DND-41 (cell line): ENCODE results near the gene TCF12.

Experiments
- ATAC-seq: fragments of 200-7000 bp; cut with Tn5 transposase; 3 replicates; pipeline ENCODE4 v1.9.1; 2021; ENCODE audit warnings: low read depth; ENCODE audit not compliant: insufficient read depth
- DNase-seq: peaks from one replicate; pipeline ENCODE4 v3.0.0-alpha.2; 2020
- H2AFZ ChIP-seq: 2 replicates; pipeline ENCODE4 v1.6.0; 2012; ENCODE audit warnings: low read depth, low read length
- H3K27ac ChIP-seq: 2 replicates; pipeline ENCODE4 v1.5.1; 2012; ENCODE audit warnings: low read length, inconsistent platforms
- H3K27me3 ChIP-seq: fragments of 200-600 bp; sonication (generic); 2 replicates; pipeline ENCODE4 v1.6.0; 2012; ENCODE audit warnings: low read length, mild to moderate bottlenecking, inconsistent platforms; ENCODE audit not compliant: insufficient read depth, poor library complexity
- H3K36me3 ChIP-seq: 2 replicates; pipeline ENCODE4 v1.5.1; 2012; ENCODE audit warnings: low read length, inconsistent platforms; ENCODE audit not compliant: insufficient read depth
- H3K4me1 ChIP-seq: 2 replicates; pipeline ENCODE4 v1.5.1; 2012; ENCODE audit warnings: mild to moderate bottlenecking, low read length; ENCODE audit not compliant: insufficient read depth
- H3K4me2 ChIP-seq: 2 replicates; pipeline ENCODE4 v1.6.0; 2012; ENCODE audit warnings: mild to moderate bottlenecking, moderate library complexity, low read length, inconsistent platforms; ENCODE audit not compliant: insufficient read depth
- H3K4me3 ChIP-seq, 2 experiments: fragments of 200-600 bp in 1 of 2; shearing (Covaris generic) in 1 of 2; 2 replicates each; pipeline ENCODE4 v1.5.1; 2012 to 2016; ENCODE audit warnings: inconsistent platforms in 2 of 2, low read length in 2 of 2, mild to moderate bottlenecking in 2 of 2, low read depth in 1 of 2, moderate library complexity in 1 of 2
- H3K79me2 ChIP-seq: 2 replicates; pipeline ENCODE4 v1.6.0; 2012; ENCODE audit warnings: low read length, inconsistent platforms; ENCODE audit not compliant: insufficient read depth
- H3K9ac ChIP-seq: 2 replicates; pipeline ENCODE4 v1.6.0; 2012; ENCODE audit warnings: low read depth, mild to moderate bottlenecking, inconsistent platforms, low read length, moderate library complexity
- H3K9me3 ChIP-seq: 2 replicates; pipeline ENCODE4 v1.5.1; 2012; ENCODE audit warnings: low read length, moderate library complexity, mild to moderate bottlenecking, inconsistent platforms; ENCODE audit not compliant: insufficient read depth, severe bottlenecking
- H4K20me1 ChIP-seq: 2 replicates; pipeline ENCODE4 v1.6.0; 2012; ENCODE audit warnings: low read length; ENCODE audit not compliant: insufficient read depth
- EZH2 ChIP-seq: IDR thresholded peaks from 3 replicates; pipeline ENCODE4 v1.6.1; 2012; ENCODE audit warnings: borderline replicate concordance, low read depth, mild to moderate bottlenecking, moderate library complexity, low read length, inconsistent platforms; ENCODE audit not compliant: severe bottlenecking
- TF ChIP-seq, protein P1 (sequence below): IDR thresholded peaks from 2 replicates; pipeline ENCODE4 v1.5.1; 2012; ENCODE audit warnings: borderline replicate concordance, low read length, moderate library complexity, mild to moderate bottlenecking; ENCODE audit not compliant: poor library complexity, severe bottlenecking; ENCODE audit errors: extremely low read depth

The TCF12 gene

DNA sequence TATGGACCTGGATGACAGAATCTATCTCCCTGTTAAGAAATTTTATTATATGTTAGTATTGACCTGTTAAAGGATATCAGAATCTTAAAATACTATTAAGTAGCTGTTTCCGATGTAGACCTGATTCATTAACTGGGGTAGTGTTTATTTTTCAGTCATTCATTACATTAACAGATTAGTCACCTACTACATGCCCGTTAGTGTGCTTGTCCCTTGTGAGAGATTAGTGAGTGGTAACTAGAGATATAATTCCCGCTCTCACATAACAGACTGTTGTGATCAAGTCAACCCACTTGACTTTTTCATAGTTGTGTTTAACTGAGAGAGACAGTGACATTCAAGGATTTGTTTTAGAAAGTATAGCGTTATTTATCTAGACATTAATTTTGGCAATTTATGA is 166.8 kb downstream of the TCF12 start:
- H3K9me3 ChIP-seq = no peaks in the 10 kb centered on the region
- no peak overlapping the region for H3K9ac ChIP-seq
- H3K36me3 ChIP-seq = no peaks in the 10 kb centered on the region
- ATAC-seq (no peak), DNase-seq (no peak)
- H4K20me1 ChIP-seq = peaks cover 18% of the 10 kb centered on the region; the same call in 1 of the 2 replicates
- H3K27me3 ChIP-seq = no peaks in the 10 kb centered on the region
- TF ChIP-seq EZH2 = no peak
- TF ChIP-seq, protein P1, sequence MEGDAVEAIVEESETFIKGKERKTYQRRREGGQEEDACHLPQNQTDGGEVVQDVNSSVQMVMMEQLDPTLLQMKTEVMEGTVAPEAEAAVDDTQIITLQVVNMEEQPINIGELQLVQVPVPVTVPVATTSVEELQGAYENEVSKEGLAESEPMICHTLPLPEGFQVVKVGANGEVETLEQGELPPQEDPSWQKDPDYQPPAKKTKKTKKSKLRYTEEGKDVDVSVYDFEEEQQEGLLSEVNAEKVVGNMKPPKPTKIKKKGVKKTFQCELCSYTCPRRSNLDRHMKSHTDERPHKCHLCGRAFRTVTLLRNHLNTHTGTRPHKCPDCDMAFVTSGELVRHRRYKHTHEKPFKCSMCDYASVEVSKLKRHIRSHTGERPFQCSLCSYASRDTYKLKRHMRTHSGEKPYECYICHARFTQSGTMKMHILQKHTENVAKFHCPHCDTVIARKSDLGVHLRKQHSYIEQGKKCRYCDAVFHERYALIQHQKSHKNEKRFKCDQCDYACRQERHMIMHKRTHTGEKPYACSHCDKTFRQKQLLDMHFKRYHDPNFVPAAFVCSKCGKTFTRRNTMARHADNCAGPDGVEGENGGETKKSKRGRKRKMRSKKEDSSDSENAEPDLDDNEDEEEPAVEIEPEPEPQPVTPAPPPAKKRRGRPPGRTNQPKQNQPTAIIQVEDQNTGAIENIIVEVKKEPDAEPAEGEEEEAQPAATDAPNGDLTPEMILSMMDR = no peak
- H3K4me2 ChIP-seq = no peak overlapping the region
- H3K79me2 ChIP-seq = peaks cover 92% of the 10 kb centered on the region
- no peak overlapping the region for H3K27ac ChIP-seq
- H3K4me1 ChIP-seq = no peaks in the 10 kb centered on the region
- H3K4me3 ChIP-seq = no peak overlapping the region
- H2AFZ ChIP-seq = no peak overlapping the region

- DNase-seq = no peak
- Histone ChIP-seq H3K36me3 (peaks cover 4% of the 10 kb centered on the region), H3K4me3 (no peak overlapping the region), H3K9me3 (no peaks in the 10 kb centered on the region), H3K27ac (no peak overlapping the region), H2AFZ (no peak overlapping the region), H3K9ac (no peak overlapping the region), H4K20me1 (peaks cover 13% of the 10 kb centered on the region; the same call in 1 of the 2 replicates), H3K4me1 (no peaks in the 10 kb centered on the region), H3K27me3 (no peaks in the 10 kb centered on the region), H3K79me2 (peaks cover 84% of the 10 kb centered on the region), H3K4me2 (no peak overlapping the region)
- no peak for ATAC-seq
- TF ChIP-seq, protein P1 = no peak
- TF ChIP-seq EZH2 = no peak
These were observed 168.5 kb downstream of the TCF12 start for GRCh38 chr15:57086857-57087427.

DNA sequence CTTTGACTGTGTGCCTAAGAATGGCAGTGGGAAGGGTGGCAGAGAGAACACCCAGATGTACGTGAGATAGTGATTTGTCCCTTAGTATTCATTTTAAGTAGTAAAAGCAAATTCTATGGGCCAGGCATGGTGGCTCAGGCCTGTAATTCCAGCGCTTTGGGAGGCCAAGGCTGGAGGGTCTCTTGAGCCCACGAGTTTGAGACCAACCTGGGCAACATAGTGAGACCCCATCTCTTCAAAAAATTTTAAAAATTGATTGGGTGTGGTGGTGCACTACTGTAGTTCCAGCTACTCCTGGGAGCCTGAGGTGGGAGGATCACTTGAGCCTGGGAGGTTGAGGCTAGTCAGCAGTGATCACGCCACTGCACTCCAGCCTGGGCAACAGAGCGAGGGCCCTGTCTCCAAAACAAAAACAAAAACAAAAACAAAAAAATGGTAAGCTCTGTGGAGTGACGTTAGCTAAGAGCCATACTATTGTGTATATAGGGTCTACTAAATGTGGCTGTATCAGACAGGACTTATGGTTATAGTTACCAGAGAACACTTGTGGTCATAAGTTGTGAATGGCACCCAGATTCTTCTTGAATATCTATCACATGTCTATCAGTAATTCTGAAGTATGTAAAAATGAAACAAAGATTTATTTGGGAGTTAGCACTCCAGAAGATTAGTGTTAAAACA is 171.5 kb downstream of the TCF12 start:
- H3K9me3 ChIP-seq = no peaks in the 10 kb centered on the region
- H3K27me3 ChIP-seq = no peaks in the 10 kb centered on the region
- no peak overlapping the region for H3K9ac ChIP-seq
- H3K36me3 ChIP-seq = peaks cover 26% of the 10 kb centered on the region
- peaks cover 6% of the 10 kb centered on the region; the same call in 1 of the 2 replicates for H4K20me1 ChIP-seq
- no peaks in the 10 kb centered on the region for H3K4me1 ChIP-seq
- H3K4me3 ChIP-seq = no peak overlapping the region
- DNase-seq (no peak), ATAC-seq (no peak)
- no peak overlapping the region for H3K27ac ChIP-seq
- no peak overlapping the region for H3K4me2 ChIP-seq
- H2AFZ ChIP-seq = no peak overlapping the region
- peaks cover 66% of the 10 kb centered on the region for H3K79me2 ChIP-seq
- no peak for TF ChIP-seq EZH2
- TF ChIP-seq, protein P1 = no peak
